Sigmoid colon (tissue), 4 donors: Measurements from ENCODE around the gene PDK2.

Source experiments
- CTCF ChIP-seq, 4 experiments: fragments of 450-650 bp in 3 of 4; fragments of 200-600 bp in 1 of 4; IDR thresholded peaks; one replicate each; pipeline ENCODE4 v1.5.1; 2016 to 2019; ENCODE audit warnings: antibody characterized with exemption in 4 of 4, mild to moderate bottlenecking in 3 of 4, moderate library complexity in 2 of 4
- EP300 ChIP-seq, 4 donors: sonication (generic); formaldehyde crosslinking; IDR thresholded peaks; one replicate each; pipeline ENCODE4 v1.6.1; 2017; ENCODE audit warnings: antibody characterized with exemption in 4 of 4
- POLR2AphosphoS5 ChIP-seq, 4 donors: sonication (generic); formaldehyde crosslinking; IDR thresholded peaks; one replicate each; pipeline ENCODE4 v1.6.1; 2017; ENCODE audit warnings: antibody characterized with exemption in 4 of 4

GRCh38 chr17:50047083-50047482 lies 48.1 kb upstream of the PDK2 start:
- TF ChIP-seq CTCF (IDR thresholded peaks at IDR 0.05): no peak
- TF ChIP-seq EP300 (IDR thresholded peaks at IDR 0.05): no peak
- no peak for TF ChIP-seq POLR2AphosphoS5 (IDR thresholded peaks at IDR 0.05)
